ENCODE data around the gene ANKS1A.

ANKS1A gene

DNA sequence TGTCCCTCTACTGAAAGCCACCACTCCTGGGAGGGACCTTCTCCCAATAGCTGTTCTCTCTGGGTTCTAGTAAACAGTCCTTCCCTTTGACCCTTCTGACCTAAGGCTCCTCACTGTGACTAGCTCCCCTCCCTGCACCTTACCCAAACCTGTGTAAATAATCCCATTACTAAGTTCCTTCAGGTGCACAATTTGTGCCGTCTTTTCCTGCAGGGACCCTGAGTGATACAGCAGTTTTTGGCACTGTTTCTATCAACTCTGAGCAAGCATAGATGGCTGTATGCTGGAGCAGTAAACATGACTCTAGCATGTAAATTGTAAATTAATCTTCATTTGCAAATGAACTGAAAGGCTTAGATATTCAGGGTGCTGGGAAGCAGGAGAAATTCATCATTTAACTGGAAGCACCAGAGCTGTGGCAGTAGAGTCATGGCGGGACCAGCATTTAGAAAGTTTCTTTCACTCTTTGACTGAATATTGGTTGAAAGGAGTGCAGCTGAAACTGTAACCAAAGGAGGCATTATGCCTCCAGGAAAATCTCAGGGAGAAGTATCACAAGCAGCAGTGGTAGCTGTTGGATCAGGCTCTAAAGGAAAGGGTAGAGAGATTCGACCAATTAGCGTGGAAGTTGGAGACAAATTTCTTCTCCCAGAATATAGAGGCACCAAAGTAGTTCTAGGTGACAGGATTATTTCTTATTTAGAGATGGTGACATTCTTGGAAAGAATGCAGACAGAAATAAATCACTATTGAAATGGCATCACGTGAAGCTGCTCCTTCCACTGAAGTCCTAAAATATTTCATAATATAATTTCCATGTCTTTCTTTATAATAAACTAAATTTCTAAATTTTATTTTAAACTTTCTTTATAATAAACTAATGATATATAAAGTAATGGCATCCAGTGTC is 134.3 kb downstream of the ANKS1A start:
- H4K20me1 ChIP-seq (ENCODE audit: insufficient read depth, low read length): no peaks in the 10 kb centered on the region
- no peaks in the 10 kb centered on the region for H3K9me2 ChIP-seq (replicated peaks; ENCODE audit: insufficient read depth, low read length)
- H3K36me3 ChIP-seq (replicated peaks; ENCODE audit: insufficient read depth, low read length): no peaks in the 10 kb centered on the region
- no peak for TF ChIP-seq EZH2 (optimal IDR thresholded peaks at IDR 0.05; ENCODE audit: low read depth, low read length)
- no peak overlapping the region for H2AFZ ChIP-seq (ENCODE audit: low read length)
- H3K27me3 ChIP-seq (replicated peaks; ENCODE audit: insufficient read depth, low read length): no peaks in the 10 kb centered on the region
- H3K4me3 ChIP-seq (ENCODE audit: low read length): no peak overlapping the region
- no peak for DNase-seq
- no peak overlapping the region for H3K4me2 ChIP-seq (ENCODE audit: low read depth, low read length)
- no peaks in the 10 kb centered on the region for H3K4me1 ChIP-seq (ENCODE audit: low read length)
- no peak overlapping the region for H3K9ac ChIP-seq (ENCODE audit: low read length)
- H3K79me2 ChIP-seq (ENCODE audit: low read length): no peaks in the 10 kb centered on the region
- H3F3A ChIP-seq (ENCODE audit: insufficient read depth, low read length): no peaks in the 10 kb centered on the region
- no peaks in the 10 kb centered on the region for H3K9me3 ChIP-seq (replicated peaks; ENCODE audit: insufficient read depth, low read length)
- no peak overlapping the region for H3K27ac ChIP-seq (ENCODE audit: low read length)

DNA sequence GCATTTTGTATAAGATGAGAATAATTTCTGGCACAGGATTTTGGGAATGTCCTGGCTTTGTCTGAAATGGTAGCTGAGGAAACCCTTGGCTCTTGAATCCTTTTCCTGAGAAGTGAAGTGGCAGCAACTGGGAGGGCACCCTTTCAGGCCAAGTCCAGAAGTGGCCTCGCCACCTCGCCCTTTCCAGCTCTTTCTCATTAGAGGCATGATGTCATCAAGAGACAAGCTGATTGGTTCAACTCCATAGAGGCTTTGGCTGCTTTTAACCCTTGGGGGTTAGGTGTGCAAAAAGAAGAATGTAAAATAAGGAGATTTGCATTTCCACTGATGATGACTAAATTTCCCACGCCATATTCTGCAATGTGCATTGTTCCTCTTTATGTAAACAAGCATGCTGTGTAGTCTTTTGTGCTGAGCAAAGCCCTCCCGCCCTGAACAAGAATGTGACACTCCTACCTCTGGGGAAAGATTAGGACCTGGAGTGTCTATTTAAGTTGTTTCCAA is 135.5 kb downstream of the ANKS1A start:
- no peaks in the 10 kb centered on the region for H3K9me3 ChIP-seq (replicated peaks; ENCODE audit: insufficient read depth, low read length)
- H3F3A ChIP-seq (ENCODE audit: insufficient read depth, low read length): no peaks in the 10 kb centered on the region
- no peaks in the 10 kb centered on the region for H3K36me3 ChIP-seq (replicated peaks; ENCODE audit: insufficient read depth, low read length)
- no peaks in the 10 kb centered on the region for H4K20me1 ChIP-seq (ENCODE audit: insufficient read depth, low read length)
- no peak overlapping the region for H3K4me3 ChIP-seq (ENCODE audit: low read length)
- H3K4me1 ChIP-seq (ENCODE audit: low read length): no peaks in the 10 kb centered on the region
- no peak overlapping the region for H3K27ac ChIP-seq (ENCODE audit: low read length)
- no peaks in the 10 kb centered on the region for H3K27me3 ChIP-seq (replicated peaks; ENCODE audit: insufficient read depth, low read length)
- no peaks in the 10 kb centered on the region for H3K9me2 ChIP-seq (replicated peaks; ENCODE audit: insufficient read depth, low read length)
- H3K9ac ChIP-seq (ENCODE audit: low read length): no peak overlapping the region
- no peak for TF ChIP-seq EZH2phosphoT487 (IDR thresholded peaks at IDR 0.05; ENCODE audit: low read length)
- TF ChIP-seq, protein P1, sequence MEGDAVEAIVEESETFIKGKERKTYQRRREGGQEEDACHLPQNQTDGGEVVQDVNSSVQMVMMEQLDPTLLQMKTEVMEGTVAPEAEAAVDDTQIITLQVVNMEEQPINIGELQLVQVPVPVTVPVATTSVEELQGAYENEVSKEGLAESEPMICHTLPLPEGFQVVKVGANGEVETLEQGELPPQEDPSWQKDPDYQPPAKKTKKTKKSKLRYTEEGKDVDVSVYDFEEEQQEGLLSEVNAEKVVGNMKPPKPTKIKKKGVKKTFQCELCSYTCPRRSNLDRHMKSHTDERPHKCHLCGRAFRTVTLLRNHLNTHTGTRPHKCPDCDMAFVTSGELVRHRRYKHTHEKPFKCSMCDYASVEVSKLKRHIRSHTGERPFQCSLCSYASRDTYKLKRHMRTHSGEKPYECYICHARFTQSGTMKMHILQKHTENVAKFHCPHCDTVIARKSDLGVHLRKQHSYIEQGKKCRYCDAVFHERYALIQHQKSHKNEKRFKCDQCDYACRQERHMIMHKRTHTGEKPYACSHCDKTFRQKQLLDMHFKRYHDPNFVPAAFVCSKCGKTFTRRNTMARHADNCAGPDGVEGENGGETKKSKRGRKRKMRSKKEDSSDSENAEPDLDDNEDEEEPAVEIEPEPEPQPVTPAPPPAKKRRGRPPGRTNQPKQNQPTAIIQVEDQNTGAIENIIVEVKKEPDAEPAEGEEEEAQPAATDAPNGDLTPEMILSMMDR (IDR thresholded peaks at IDR 0.05; ENCODE audit: low read length): no peak
- no peak for TF ChIP-seq EZH2 (optimal IDR thresholded peaks at IDR 0.05; ENCODE audit: low read depth, low read length)
- no peak overlapping the region for H2AFZ ChIP-seq (ENCODE audit: low read length)
- no peak for DNase-seq
- no peak overlapping the region for H3K4me2 ChIP-seq (ENCODE audit: low read depth, low read length)
- H3K79me2 ChIP-seq (ENCODE audit: low read length): no peaks in the 10 kb centered on the region

DNA sequence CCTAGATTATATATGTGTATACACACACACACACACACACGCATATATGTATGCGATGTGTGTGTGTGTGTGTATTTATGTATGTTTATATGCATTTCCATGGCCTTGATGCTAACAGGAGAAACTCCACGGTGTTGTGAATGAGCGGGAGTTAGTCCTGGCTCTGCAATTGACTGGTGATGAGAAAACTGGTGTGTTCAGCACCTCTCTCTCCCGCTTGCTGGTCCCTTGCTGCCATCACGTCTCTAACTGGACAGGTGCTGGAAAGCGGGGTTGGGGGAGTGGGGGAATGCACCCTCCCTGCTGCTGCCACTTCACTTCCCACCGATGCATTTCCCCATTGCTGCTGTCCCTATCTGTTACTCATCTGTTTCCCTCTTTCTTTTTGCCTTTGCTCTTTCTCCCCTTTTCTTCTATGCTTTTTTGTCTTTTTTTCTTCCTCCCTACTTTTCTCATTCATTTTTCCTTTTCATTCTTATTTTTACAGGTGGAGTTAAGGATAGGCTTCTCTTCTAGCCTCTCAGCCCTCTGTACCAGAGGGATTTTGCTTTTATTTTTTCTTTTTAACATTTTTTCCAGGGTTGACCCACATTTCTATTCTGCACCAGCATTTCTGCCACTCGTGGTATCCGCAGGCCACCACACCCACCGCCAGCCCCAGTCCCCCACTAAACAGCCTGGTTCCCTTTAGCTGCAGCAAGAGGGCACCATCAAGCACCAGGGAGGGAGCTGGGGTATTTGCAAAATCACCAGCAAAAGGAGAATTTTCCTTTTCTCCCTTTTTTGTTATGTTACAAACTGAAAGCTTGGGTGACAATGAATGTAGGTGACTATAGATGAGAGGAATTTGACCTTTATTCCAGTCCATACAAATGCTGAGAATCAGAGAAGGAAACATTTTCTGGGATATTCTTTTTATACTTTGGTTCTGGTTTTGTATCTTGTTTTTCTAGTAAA is 136.5 kb downstream of the ANKS1A start:
- Histone ChIP-seq H4K20me1 (ENCODE audit: insufficient read depth, low read length) (no peaks in the 10 kb centered on the region), H3K4me2 (ENCODE audit: low read depth, low read length) (no peak overlapping the region), H3K9ac (ENCODE audit: low read length) (no peak overlapping the region), H3K9me3 (replicated peaks; ENCODE audit: insufficient read depth, low read length) (no peaks in the 10 kb centered on the region), H3K27me3 (replicated peaks; ENCODE audit: insufficient read depth, low read length) (no peaks in the 10 kb centered on the region), H3K79me2 (ENCODE audit: low read length) (no peaks in the 10 kb centered on the region), H3K4me3 (ENCODE audit: low read length) (no peak overlapping the region), H3K36me3 (replicated peaks; ENCODE audit: insufficient read depth, low read length) (no peaks in the 10 kb centered on the region), H2AFZ (ENCODE audit: low read length) (no peak overlapping the region), H3F3A (ENCODE audit: insufficient read depth, low read length) (no peaks in the 10 kb centered on the region), H3K4me1 (ENCODE audit: low read length) (no peaks in the 10 kb centered on the region), H3K9me2 (replicated peaks; ENCODE audit: insufficient read depth, low read length) (no peaks in the 10 kb centered on the region), H3K27ac (ENCODE audit: low read length) (no peak overlapping the region)
- TF ChIP-seq, protein P1 (IDR thresholded peaks at IDR 0.05; ENCODE audit: low read length): no peak
- TF ChIP-seq EZH2 (optimal IDR thresholded peaks at IDR 0.05; ENCODE audit: low read depth, low read length) (no peak), EZH2phosphoT487 (IDR thresholded peaks at IDR 0.05; ENCODE audit: low read length) (no peak)
- no peak for DNase-seq

Measured in MM.1S (cell line).